ENCODE data around the gene PRSS50.
"Not testable (repeated sequence)": the region's sequence is repeated elsewhere in the genome, so short reads cannot be mapped to it uniquely, and the experiment has no call there.

PRSS50 gene, protein sequence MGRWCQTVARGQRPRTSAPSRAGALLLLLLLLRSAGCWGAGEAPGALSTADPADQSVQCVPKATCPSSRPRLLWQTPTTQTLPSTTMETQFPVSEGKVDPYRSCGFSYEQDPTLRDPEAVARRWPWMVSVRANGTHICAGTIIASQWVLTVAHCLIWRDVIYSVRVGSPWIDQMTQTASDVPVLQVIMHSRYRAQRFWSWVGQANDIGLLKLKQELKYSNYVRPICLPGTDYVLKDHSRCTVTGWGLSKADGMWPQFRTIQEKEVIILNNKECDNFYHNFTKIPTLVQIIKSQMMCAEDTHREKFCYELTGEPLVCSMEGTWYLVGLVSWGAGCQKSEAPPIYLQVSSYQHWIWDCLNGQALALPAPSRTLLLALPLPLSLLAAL

GRCh38 chr3:46717447-46718231, at the start of gene PRSS50:
Gene PRSS50 (minus strand): TSS chr3:46717869. CDS start chr3:46717824, 45 bp downstream.
- DNase-seq, result peak; percentile 9 to 16

GRCh38 chr3:46764206-46764605, 46.5 kb upstream of the PRSS50 start:
- no peak for DNase-seq

GRCh38 chr3:46763178-46763577, 45.5 kb upstream of the PRSS50 start:
- no peak for DNase-seq

- no peak for DNase-seq
These were observed 41.8 kb upstream of the PRSS50 start for GRCh38 chr3:46759239-46760167.

- no peak for DNase-seq
These were observed 39.0 kb upstream of the PRSS50 start for GRCh38 chr3:46756642-46757041.

DNA sequence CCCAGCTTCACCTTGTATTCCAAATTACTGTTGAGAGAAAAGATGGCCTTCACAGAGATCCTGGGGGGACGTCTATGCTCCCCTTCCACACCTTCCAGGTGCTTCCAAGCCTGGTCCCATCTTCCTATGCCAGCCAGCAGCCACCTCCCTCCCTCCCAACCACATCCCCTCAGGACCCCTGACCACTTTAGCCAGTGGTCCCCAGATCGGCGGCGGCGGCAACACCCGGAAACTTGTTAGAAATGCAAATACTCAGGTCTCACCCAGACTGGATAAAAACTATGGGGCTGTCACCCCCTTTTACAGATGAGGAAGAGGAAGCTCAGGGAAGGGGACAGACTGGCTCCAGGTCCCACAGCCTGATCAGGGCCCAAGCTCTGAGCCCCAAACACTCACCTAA, 38.0 kb upstream of the PRSS50 start:
- no peak for DNase-seq

GRCh38 chr3:46753127-46753526, 35.5 kb upstream of the PRSS50 start:
- DNase-seq, result not testable (repeated sequence)

DNA sequence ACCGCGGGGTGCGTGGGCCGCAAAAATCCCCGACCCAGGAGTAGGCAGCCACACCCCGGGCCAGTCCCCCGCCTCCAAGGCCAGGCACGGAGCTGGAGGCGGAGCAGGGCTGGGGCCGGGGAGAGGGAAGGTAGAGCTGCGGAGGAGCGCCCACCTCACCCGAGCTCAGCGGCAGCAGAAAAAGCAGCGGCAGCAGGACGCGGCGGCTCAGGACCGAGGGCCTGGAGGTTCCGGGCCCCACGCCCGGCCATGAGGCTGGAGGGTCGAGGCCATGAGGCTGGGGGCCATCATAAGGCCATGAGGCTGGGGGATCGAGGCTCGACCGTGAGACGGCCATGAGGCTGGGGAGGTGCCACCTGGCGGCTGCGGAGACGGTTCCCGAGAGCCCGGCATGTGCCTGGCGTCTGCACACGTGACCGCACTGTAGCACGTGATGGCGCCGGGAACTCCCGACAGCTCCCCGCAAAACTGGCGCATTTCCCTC, 32.9 kb upstream of the PRSS50 start:
- DNase-seq, result no peak

DNA sequence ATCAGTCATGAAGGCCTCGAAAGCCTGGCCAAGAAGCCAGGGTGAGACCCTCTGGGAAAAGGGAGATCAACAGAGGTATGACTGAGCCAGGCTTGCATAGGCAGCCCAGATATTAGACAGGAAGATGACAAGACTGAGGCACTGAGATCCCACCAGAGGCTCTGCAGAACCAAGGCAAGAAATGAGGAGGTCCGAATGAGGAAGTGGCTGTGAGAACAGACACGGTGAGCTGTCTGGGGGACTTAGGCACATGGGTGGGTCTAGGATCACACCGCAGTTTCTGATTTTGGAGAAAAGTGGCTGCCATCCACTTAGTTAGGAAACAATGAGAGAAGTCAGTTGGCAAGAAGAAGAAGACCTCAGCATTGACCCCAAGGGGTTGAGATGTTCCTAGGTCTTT, 31.5 kb upstream of the PRSS50 start:
- DNase-seq, result no peak

GRCh38 chr3:46748170-46748569, 30.5 kb upstream of the PRSS50 start:
- no peak for DNase-seq

GRCh38 chr3:46746711-46747110, 29.0 kb upstream of the PRSS50 start:
- no peak for DNase-seq

DNA sequence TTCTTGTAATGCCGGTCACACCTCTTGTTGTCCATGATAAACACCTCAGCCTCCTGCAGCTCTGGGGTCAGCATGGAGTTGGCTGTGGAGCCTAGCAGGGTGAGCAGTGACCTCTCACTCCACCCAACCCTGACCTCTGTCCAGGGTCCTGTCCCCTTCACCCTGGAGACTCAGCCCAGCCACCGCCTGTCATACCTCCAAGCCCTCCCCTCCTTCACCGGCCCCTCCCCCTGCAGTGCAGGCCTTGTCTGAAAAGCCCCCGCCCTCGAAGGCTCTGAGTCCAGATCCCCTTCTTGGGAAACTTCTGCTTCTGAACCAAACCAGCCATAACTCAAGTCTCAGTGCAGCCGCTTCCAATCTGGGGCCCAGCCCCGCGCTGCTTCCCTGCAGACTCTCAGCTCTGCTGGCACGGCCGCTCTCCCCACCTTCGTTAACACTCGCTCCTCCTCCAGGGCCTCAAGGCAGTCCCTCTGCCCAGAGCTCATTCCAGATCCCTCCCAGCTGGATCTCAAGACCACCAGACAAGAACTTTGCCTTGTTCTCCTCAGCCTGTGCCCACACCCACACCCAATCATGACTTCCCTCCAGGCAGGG, 25.4 kb upstream of the PRSS50 start:
- no peak for DNase-seq

DNA sequence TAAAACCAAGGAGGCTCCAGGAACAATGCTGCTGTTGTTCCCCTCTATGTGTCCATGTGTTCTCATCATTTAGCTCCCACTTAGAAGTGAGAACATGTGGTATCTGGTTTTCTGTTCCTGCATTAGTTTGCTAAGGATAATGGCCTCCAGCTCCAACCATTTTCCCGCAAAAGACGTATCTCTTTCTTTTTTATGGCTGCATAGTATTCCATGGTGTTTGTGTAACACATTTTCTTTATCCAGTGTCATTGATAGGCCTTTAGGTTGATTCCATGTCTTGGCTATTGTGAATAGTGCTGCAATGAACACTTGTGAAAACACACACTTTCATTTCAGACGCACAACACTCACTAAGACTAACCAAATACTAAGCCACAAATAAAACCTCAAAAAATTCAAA, 21.9 kb upstream of the PRSS50 start:
- DNase-seq, result not testable (repeated sequence)

DNA sequence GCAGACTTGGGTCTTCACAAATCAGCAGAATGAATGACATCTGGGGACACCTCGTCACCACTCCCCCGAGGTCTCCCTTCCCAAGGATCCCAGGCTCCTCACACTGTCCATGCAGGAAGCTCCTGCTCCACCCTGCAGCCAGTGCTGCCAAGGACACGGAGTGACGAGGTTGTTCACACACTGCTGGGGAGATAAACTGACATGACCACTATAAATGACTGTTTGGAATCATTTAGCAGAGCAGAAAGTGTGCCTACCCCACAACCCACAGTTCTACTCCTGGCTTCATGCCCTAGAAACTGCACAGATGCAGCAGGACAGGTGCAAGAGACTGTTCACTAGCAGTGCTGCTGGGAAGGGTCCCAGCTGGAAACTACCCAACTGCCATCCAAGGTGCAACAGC, 19.7 kb upstream of the PRSS50 start:
- no peak for DNase-seq

DNA sequence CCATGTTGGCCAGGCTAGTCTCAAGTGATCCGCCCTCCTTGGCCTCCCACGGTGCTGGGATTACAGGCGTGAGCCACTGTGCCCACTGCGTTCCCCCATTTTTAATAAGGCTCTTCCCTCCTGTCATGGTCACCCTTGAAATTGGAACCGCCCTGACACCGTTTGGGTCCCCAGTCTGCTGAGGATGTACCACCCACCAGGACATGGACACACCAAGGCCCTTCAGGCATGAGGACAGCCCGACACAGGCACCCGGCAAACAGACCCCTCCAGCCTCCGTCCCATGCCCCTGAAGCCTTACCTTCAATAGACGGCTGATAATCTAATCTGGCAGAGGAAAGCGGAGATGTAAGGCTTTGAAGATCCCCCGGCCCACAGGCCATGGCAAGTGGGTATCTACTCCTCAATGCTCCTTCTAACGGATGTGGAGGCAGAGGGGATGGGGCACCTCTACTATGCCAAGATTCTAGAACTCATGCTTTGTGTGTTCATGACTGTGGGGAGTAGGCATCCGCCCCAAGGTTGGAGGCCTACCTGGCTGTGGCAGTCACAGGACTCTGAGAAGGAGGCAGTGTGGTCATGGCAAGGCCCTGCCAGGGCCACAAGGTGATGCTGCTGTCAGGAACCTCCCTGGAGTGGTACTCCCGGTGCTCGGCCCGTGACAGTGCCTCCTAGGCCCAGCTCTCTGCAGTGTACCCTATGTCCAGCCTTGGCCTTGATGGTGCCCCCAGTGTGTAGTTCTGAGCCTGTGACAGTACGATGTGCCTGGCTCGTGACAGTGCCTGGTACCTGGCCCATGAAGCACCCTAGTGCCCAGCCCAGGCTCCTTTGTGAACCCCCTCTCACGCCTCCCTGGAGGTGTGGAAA, 18.6 kb upstream of the PRSS50 start:
- no peak for DNase-seq

DNA sequence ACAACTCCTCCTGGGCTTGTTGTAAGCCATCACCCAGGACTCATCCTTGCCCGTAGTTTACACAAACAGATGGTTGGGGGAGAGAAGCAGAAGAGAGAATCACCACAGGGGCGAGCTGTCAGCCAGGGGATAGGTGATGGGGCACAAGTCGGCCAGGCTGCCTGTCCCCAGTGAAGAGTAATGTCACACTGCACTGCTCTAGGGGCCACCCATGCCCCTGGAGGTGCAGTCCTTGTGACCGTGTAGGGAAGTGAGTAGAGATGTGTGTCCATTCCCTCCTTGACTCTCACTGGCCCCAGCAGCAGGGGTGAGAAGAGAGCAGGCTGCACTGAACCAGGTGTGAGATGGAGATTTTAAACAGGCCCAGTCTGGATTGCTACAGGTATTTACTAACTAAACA, 17.1 kb upstream of the PRSS50 start:
- no peak for DNase-seq

DNA sequence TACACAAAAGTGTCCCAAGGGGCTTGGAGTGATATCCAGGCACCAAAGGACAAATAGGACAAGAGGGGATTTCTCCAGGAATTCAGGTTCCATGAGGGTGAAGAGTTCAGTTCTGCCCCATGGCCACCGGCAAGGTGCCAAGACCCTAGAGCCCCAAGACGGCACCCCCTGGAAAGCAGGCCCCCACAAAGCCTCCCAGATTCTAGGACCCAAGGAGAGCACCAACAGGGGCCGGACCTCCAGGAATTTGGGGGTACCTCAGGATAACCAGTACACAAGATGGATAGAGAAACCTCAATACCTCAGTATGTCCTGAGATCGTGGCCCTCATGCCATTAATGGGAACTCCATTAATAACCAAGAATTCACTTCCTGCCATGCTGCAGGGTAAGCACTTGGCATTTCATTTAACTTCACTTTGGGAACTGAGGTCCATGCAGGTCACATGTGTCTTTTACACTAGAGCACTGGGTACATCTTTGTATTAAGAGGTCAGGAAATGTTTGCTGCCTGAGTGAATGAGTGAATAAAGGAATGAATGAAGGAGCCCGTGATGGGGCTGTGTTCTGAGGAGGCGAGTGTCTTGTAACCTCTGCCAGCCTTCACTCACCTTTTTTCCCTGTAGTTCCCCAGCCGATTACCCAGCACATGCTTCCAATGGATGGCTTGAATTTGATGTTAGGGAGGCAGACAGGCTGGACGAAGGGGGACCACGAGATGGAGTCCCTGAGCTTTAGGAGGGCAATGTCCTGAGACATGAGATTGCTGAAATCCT, 15.5 kb upstream of the PRSS50 start:
- DNase-seq, result no peak

GRCh38 chr3:46731795-46732194, 14.1 kb upstream of the PRSS50 start:
- no peak for DNase-seq

DNA sequence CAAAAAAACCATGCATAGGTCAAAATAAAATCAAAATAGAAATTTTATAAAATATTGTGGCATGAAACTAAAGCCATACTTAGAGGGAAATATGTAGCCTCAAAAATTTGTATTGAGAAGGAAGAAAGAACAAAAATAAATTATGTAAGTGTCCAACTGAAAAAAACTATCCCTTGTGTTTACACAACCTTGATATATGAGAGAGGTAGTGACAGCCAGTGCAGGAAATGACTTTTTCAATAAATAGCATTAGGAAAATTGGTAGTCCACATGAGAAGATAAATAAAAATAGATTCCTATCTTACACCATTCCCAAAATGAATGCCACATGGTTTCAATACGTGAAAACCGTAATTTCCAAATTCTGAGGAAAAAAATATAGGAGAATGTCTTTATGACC, 13.2 kb upstream of the PRSS50 start:
- no peak for DNase-seq

DNA sequence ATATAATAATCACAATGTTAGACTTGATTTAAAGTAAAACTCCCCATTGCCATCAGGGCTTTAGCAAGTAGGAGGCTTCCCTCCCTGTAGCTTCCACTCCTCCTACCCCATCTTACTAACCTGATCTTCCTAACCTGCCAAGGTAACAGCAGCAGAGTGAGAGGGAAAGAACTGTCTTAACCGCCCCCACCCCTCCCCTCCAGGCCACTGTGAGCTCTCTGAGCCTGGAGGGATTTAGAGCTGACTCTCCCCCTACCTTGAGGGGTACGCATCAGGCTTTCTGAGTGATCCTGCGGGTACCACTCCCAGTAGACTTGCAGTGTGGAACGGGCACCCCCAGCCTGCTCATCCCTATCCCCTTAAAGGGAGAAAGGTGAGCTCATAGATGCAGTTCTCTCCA, 11.4 kb upstream of the PRSS50 start:
- DNase-seq, result no peak

All from CD4-positive, alpha-beta T cell treated with Interferon alpha-2 for 1 hour (primary cell).